Iris pigment epithelial cell (primary cell): ENCODE data around the gene ST6GALNAC3.
A peak's percentile ranks its signal among the peaks of the same experiment; 100 is the strongest.
"Not testable (repeated sequence)": the region's sequence is repeated elsewhere in the genome, so short reads cannot be mapped to it uniquely, and the experiment has no call there.

Experiments used
- DNase-seq: peaks from one replicate; pipeline ENCODE4 v3.0.0-alpha.2; 2011; ENCODE audit warnings: low read depth

ST6GALNAC3 gene

DNA sequence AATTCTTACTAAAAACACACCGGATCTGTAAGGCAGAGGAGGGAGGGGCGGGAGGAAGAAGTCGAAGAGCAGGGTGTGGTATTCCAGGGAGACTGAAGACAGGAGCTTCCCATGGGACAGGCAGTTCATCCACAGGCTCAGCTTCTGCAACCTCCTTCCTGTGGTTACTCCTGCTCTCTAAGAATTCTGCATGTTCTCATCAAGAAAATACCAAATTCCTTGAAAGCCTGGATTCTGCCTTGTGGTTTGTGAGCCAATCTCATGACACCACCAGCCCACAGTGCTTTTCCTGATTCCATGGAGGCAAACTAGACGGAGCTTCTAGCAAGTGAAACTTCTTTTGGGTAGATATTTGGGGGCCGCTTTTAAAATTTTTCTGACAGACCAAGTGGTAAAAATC lies 1.1 kb upstream of the ST6GALNAC3 start:
- peak; percentile 89 for DNase-seq

DNA sequence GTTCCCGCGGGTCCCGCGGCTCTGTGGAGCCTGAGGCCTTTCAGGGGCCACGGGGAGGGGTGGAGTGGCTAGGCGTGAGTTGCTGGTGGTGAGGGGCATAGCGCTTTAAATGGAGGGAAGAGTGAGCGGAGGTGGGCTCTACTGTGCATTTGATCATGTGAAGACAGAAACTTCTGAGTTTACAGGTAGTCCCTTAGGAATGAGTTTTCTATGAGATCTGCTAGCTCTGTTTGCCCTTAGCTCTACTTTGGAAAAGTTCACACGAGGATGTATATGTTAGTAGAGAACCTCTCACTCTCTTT lies 593 bp downstream of the ST6GALNAC3 start:
- DNase-seq: no peak

DNA sequence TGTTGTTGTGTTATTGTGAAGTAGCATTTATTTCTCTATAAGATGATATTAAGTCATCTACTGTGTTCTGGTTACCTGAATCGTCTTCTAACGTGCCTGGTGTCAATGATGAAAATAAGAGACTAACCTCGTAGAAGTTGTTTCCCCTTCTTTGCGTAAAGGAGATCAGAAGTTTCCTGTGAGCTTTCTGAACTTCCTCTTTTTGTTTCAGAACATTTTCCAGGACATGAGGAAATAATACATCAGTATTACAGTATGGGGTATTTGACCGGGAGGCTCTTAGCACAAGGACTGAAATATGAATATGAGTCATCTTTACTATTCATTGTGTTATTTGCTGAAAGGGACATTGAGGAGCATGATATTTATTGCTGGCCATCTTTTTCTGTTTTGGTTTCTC lies 1.3 kb downstream of the ST6GALNAC3 start:
- peak; percentile 37 for DNase-seq

DNA sequence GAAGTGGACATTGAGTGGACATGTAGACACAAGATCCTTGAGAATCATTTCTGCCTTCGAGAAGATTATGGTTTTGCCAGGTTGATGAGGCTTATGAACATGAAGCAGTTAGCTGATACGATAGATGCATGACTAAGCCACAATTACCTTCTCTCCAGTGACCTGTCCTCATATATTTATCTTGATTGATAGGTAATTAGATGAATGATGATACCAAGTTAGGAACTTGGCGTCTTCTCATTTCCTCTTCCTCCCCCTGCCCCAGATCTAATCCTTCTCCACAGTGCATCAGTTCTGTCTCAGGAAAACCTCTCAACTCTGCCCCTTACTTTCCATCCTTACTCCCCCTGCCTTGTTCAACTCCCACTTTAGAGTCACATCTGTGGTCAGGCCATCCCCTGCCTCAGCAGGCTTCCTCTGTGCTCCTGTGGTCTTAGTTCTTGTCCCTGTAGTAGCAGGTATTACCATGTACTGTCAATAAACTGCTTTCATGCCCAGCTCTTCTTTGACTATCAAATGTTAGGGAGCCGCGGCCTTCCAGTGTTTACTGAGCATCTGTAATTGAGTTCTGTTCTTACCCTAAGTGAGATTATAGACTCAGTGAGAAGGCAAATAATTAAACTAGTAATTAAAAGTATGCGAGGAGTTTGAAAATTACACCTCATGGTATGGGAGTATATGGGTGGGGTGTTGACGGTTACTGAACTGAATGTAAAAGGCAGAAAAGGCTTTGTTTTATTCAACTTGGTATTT lies 5.1 kb downstream of the ST6GALNAC3 start:
- DNase-seq: no peak

DNA sequence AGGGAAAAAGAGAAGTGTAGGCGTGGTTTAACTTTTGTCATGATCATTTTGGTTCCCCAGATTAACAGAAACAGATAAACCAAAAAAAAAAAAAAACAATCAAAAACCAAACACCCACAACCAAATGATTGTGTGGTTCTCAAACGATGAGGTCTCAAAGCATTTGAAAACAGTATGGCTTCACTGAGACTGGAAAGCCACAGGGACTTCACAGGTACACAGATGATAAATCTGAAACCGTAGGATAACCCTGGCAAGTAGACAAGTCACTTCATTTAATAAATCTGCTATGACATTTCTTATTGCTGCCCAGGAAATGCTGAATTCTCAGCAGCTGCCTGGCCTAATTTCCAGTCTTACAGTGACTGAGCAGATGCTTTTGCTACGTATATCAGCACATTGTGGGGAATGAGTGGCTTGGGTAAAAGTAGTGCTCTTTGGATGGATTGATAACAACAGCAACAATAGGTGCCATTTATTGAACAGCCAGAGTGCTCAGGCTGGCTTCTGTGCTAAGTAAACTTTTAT lies 6.1 kb downstream of the ST6GALNAC3 start:
- no peak for DNase-seq

DNA sequence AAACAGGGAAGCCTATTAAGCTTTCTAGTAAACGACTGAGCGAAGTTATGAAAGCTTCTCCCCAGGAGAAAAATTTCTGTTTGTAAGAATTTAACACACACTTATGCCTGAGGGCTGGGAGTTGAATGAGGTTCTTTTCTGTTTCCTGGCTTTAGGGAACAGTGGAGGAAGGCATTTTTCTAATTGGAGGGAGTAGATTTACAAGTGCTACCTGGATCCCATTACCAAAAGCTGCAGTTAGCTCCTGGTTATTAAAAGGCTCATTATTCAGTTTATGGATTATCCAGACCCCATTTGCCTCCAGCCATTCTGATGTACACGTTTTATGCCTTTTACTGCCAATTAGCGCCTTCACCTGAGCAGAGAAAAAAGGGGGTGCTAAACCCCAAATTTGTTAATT lies 7.5 kb downstream of the ST6GALNAC3 start:
- DNase-seq: no peak

DNA sequence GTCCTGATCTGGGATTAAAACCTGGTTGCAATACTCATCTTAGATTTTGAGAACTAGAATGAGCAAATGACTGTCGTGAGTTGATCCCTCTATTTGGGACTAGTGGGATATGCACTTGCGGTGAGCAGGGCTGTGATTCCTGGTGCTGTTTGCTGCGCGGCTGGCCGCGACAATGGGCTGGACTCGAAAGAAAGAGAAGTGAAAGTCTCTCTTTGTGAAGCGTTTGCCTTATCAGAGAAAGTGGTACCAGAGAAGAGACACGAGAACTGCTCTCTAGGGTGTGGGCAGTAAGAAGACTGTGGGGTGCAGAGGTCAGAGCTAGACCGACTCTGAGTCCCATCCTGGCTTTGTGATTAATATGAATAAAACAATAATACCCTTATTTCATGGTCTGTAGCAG lies 8.6 kb downstream of the ST6GALNAC3 start:
- no peak for DNase-seq

DNA sequence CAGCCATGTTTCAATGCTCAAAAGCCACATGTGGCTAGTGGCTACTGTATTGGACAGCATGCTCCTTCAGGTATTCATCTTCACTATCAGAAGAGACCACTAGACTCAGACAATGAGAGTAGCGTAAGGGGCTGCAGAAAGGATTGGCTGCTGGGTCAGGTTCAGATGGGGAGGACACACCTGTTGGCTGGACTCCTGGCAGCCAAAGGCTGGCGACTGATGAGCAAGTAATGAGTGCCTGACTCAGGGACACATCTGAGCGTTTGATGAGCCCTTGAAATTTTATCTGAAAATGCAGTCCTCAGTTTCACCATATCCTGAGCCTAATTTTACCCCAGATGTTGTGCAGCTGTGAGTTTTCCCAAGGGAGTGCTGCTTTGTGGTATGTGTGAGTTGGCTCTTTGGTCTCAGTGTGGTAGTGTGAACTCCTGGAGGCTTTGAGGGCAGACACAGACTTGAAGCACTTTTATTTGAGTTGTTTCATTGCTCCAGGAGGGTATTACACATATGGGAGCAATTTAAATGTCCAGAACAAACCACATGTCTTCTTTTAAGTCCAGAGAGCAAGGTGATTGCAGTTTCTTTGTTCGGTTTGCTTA lies 9.6 kb downstream of the ST6GALNAC3 start:
- no peak for DNase-seq

DNA sequence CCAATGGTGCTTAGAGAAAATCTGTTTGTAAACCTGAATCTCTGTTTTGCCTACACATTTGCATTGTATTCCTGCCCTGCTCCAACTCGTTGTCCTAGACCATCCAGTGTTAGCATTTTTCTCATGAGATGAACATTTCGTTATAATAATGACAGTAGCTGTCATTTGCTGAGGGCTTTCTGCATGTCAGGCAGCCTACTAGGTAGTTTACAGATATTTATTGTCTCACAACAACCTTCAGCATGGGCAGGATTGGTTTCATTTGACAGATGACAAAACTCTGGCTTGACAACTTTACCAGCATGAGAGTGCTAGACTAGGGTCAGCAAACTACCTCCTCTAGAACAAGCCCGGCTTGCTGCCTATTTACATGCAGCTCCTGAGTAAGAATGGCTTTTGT lies 10.1 kb downstream of the ST6GALNAC3 start:
- no peak for DNase-seq

DNA sequence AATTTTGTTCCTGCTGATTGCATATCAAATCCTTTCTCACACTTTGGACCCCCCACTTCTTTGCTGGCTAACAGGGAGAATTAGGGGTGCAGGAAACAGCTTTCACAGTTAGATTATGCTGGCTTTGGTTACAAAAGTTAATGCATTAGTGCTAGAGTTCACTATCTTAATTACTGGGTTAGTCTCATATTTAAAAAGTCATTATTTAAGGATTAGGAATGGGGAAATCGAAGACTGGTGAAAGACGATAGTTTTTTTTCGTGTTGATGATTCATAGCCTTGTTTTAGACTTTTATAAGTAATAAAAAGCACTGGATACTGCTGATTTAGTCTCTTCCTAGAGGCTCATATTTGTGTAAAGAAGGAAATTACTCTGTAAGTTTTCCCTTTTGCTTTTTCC lies 11.6 kb downstream of the ST6GALNAC3 start:
- DNase-seq: no peak

DNA sequence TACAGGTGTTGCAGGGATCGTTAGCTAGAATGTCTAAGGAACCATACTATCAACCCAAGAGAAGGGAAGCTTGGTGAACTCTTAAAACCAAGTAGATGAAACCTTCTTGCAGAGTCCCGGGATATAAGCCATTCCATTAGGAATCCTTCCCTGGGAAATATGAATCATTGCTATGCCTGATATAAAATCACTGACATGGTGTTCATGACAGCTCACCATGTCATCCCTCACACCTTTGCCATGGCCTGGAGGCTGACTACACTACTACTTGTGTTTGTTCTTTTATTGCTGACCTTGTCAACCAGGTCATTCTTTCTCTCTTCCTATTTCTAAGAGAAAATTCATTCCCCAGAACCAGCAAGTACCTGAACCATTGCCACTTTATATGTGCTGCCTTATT lies 12.1 kb downstream of the ST6GALNAC3 start:
- DNase-seq: no peak

DNA sequence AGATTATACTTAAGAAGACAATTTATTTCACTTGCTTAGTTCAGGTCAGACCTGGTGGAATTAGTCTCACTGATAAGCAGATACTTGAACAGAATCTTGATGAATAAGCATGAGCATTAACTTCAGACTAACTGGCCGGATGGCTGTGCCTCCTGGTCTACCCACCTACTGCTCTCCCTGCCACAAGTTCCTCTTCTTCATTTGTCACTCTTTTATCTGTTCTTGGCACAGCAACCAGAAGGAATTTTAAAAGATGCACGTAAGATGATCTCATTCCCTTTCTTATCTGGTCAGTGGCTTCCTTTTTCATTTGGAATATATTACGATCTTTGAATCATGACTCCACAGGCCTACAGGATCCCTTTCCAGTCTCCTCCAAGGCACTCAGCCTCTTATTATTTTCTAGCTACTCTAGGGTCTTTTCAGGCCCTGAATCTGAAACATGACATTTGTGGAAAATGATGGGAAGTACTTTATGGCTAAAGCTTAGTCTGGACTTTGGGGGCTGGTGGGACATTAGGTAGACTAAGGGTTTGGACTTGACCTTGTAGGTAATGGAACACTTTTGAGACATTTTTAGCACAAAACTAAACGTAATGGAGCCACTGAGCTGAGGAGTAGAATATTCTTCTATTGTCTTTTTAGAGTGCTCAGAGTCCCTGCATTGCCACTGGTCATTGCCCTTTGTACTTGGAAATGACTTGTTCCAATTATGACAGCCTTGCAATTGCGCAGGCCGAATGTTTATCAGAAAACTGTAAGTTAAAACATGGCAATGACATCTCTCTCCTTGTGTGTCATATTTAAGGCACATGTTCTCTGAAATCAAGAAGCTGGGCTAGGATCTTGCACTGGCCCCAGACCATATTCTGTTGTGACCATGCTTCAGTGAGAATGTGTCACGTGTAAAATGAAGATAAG lies 16.0 kb downstream of the ST6GALNAC3 start:
- peak; percentile 5 for DNase-seq

DNA sequence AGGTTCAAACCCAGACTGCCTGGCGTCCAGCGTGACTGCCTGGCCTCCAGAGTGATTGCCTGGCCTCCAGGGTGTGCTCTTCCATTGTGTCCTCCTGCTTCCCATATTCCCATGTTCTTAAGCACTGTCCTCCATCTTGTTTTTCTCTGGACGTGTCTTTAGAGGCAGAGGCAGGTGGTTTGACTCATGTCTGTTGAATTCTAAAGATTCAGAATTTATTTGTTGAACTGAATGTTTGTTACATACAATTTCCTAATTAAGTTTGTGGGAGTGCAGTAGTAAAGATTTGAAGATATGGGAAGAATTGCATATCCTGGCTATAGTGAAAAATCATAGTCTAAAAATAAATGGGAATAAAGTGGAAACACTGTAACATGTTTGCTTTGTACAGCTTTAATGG lies 18.3 kb downstream of the ST6GALNAC3 start:
- DNase-seq: no peak

DNA sequence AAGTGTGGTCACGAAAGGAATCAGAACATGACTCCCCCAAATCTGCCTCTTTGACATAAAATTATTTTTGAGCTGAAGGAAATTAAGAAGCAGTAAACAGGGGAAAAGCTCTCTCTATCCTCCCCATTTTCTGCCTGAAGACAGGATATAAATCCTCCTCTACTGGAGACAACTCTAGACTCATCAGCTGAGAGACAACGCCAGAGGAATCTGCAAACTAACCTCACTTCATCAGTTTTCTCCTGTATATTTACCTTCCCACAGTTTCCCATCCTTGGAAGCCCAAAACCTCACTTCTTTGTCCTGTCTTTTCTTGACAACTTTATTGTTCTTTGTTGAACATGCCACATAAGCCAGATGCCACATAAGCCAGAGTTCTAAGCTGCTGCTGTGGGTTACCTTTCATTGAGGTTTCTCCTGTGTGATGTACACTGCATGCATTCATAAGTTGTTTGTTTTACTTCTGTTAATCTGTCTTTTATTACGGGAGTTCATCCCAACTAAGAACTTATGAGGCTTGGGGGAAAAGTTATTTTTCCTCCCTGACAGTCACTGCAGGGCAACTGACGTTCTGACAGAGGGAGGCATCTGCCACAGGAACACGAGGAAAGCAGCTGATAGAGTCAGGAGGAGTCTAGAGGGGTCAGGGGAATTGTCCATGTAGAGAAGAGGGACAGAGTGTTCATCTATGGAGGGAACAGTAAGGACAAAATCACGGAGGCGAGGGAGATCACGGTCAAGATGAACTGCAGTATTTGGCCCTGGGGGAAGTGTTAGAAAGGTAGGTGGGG lies 19.2 kb downstream of the ST6GALNAC3 start:
- no peak for DNase-seq

DNA sequence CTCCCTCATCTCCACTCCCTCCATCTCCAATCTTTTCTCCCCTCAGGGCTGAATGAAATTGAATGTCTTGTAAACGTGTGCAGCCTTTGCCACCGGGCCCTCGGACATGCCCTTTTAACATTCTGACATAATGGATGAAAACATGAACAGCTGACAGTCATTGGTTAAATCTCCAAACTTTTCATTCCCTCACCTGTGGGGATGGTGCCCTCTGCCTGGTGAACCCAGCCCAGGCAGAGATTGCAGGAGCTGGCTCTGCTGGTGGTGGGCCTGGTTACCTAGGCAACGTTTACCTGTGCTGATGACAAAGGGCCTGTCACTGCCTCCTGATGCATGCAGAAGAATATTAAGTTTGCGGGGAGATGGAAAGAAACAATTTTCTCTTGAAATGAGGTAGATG lies 21.3 kb downstream of the ST6GALNAC3 start:
- DNase-seq: no peak

DNA sequence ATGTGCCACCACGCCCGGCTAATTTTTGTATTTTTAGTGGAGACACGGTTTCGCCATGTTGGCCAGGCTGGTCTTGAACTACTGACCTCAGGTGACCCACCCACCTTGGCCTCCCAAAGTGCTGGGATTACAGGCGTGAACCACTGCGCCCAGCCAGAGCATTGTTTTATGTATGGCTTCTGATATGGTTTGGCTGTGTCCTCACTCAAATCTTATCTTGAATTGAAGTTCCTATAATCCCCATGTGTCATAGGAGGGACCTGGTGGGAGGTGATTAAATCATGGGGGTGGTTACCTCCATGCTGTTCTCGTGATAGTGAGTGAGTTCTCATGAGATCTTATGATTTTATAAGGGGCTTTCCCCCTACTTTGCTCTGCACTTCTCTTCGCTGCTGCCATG lies 22.5 kb downstream of the ST6GALNAC3 start:
- not testable (repeated sequence) for DNase-seq

DNA sequence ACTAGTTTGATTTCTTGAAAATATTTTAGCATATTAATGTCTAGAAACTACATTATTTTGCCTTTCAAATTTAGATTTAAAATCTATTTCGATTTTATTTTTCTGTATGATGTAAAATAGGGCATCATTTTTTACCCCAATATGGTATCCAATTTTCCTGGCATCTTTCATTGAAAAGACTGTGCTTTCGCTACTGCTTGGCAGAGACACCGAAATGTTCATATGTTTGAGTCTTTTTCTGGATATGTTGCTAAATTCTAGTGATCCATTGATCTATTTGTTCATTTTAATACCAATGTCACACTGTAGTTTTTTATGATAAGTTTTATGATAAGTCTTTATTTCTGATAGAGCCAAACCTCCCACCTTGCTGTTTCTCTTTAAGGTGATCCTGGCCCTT lies 24.3 kb downstream of the ST6GALNAC3 start:
- DNase-seq: no peak

DNA sequence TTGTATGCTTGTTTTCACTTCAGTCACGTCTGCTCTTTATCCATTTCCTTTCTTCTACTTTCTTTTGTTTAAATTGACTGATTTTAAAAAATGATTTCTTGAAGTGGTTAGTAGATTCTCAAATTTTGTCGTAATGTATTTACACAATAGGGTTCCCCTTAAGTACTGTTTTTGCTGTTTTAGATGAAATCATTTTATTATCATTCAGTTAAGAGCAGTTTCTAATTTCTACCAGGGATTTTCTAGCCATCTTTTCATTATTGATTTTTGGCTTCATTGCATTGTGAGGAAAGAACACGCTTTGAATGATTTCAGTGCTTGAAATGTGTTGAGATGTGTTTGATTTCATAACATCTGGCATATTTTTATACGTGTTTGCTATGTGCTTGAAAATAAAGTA lies 27.0 kb downstream of the ST6GALNAC3 start:
- DNase-seq: no peak

DNA sequence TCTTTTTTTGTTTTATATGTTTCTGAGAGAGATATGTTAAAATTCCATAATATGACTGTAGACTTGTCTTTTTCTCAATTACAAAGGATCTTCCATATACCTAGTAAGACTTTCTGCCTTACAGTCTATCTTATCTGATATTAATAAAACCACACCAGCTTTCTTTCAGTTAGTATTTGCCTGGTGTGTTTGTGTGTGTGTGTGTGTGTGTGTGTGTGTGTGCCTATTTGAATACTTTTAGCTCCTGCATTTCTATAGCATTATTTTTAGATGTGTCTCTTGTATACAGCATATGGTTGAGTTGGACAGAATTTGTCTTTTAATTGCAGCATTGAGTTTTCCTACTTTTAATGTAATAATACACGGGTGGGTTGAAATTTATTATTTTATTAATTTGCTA lies 27.5 kb downstream of the ST6GALNAC3 start:
- DNase-seq: no peak

DNA sequence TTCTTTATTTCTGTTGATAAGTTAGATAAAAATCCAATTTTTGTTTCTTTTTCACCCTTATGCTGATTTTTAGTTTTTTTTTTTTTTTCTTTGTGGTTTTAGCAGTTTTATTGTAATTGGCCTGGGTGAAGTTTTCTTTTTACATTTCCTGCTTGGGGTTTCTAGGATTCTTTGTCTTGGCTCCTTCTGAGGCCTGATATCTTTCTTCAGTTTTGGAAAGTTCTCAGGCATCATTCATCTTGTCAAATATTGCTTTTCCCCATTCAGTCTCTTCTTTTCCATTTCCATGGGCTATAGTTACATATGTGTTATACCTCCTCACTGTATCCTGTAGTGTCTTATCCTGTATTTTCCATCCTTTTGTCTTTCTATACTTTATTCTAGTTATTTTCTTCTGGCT lies 28.5 kb downstream of the ST6GALNAC3 start:
- no peak for DNase-seq

DNA sequence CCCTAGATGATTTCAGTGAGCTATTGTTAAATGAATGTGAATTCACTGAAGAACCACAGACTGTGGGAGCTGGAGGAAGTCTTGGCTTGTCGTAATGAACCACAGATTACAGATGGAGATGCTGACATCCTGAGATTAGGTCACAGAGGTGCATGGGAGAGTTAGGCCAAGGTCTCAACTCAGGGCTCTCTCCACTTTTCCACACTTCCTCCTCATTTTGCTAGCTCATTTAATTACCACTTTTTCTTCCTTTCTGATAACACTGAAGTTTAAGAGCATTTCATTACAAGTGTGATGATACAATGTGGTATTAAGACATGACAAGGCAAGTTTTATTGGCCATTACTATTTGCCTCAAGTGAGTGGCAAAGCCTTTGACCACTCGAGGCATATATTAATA lies 30.8 kb downstream of the ST6GALNAC3 start:
- DNase-seq: no peak

DNA sequence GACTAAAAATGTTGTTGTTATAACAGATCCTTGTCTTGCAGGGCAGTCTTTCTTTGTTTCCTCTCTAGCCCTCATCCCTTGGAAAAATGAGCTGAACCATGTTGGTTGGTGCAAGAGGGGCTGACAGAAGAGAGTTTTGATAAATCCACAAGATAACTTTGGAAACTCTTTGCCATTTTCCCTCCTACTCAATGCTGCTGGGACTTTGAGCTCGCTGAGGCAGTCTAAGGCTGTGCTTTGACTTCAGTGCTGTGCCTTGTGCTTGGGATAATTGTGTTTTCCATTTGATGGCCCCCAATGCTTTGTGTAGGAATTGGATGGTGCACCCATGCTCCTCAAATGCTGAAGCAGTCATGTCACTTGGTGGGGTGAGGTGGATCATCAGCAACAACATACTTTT lies 31.7 kb downstream of the ST6GALNAC3 start:
- DNase-seq: no peak
